AG08396 (cell line): ENCODE data around the gene OR12D3.
"Not testable (repeated sequence)": the region's sequence is repeated elsewhere in the genome, so short reads cannot be mapped to it uniquely, and the experiment has no call there.

Experiments
- DNase-seq: peaks from one replicate; pipeline ENCODE4 v3.0.0; 2012; ENCODE audit warnings: low spot score, mixed read lengths

The OR12D3 gene

GRCh38 chr6:29375191-29375590, at the start of gene OR12D3:
Gene OR12D3 (minus strand): TSS chr6:29375291. CDS start chr6:29375287, 4 bp downstream.
- no peak for DNase-seq

- no peak for DNase-seq
Measured at GRCh38 chr6:29424575-29424974, 49.5 kb upstream of the OR12D3 start.

- DNase-seq: no peak
Measured at GRCh38 chr6:29424168-29424567, 49.1 kb upstream of the OR12D3 start.

- DNase-seq: no peak
Measured at GRCh38 chr6:29419516-29419915, 44.4 kb upstream of the OR12D3 start.

- no peak for DNase-seq
Measured at GRCh38 chr6:29414588-29414987, 39.5 kb upstream of the OR12D3 start, which contains the start of gene OR12D1. Gene OR12D1 (plus strand): TSS chr6:29414928.

GRCh38 chr6:29403801-29404200, 28.7 kb upstream of the OR12D3 start:
- DNase-seq: no peak

- DNase-seq: no peak
Measured at GRCh38 chr6:29399525-29399924, 24.4 kb upstream of the OR12D3 start.

GRCh38 chr6:29395331-29395730, 20.2 kb upstream of the OR12D3 start, which contains the start of gene OR12D2:
Gene OR12D2 (plus strand): TSS chr6:29395631. CDS start chr6:29396700, 1,069 bp downstream.
- DNase-seq: no peak

GRCh38 chr6:29388533-29388932, 13.4 kb upstream of the OR12D3 start:
- no peak for DNase-seq

- no peak for DNase-seq
Measured at GRCh38 chr6:29376003-29376402, 912 bp upstream of the OR12D3 start.

- DNase-seq: no peak
Measured at GRCh38 chr6:29368765-29369164, 6.3 kb downstream of the OR12D3 start, which contains the start of gene OR5V1. Gene OR5V1 (minus strand): TSS chr6:29368865. CDS start chr6:29356195, 12,670 bp downstream.

- DNase-seq: no peak
Measured at GRCh38 chr6:29355603-29356002, 19.5 kb downstream of the OR12D3 start.

GRCh38 chr6:29354980-29355379, 20.1 kb downstream of the OR12D3 start:
- DNase-seq: no peak

- not testable (repeated sequence) for DNase-seq
Measured at GRCh38 chr6:29349348-29349747, 25.7 kb downstream of the OR12D3 start.

- DNase-seq: no peak
Measured at GRCh38 chr6:29345380-29345779, 29.7 kb downstream of the OR12D3 start.

- no peak for DNase-seq
Measured at GRCh38 chr6:29336269-29336668, 38.8 kb downstream of the OR12D3 start.

- no peak for DNase-seq
Measured at GRCh38 chr6:29332676-29333075, 42.4 kb downstream of the OR12D3 start.

- no peak for DNase-seq
Measured at GRCh38 chr6:29325777-29326176, 49.3 kb downstream of the OR12D3 start.
